Fibroblast of gingiva (primary cell): ENCODE results near the gene EGFR.

Experiments
- DNase-seq: peaks from one replicate; pipeline ENCODE4 v3.0.0-alpha.2; 2011; ENCODE audit warnings: low read depth

EGFR gene

DNA sequence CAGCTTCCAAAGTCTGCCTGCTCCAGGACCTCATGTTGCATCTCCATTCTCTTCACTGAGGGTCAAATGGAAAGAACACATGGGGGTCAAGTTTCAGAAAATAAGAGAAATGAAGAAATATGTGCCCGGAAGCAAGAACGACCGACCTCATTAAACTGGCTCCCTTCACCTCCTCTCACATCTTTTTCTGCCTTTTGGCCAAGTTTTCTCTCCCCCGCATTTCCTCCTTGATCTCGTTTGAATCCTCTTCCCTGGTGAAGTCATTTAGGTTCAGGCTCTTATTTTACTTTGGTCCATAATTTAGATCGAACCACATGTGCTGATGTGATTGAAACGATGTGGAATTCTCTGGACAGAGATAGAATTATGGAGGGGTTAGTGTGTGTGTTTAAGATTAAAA, 44.2 kb downstream of the EGFR start:
- DNase-seq, result no peak

DNA sequence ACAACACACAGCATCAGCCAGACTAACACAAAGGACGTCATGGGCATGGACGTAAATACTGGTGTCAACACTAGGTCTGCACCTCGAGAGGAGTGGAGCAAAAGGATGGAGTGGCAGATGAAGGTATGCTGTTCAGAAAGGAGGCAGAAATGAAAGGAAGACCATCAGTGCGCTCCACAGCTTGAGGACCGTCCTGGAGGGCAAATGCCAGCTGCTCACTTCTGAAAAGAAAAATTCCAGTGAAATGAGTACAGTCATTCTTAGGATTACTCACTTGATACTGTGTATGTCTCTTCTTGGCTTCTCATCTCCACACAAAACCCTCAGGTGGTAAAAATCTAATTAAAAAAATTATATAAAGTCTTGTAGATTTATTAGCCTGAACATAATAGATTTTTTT, 44.8 kb downstream of the EGFR start:
- no peak for DNase-seq

- DNase-seq, result peak; percentile 98
These were observed 46.3 kb downstream of the EGFR start for GRCh38 chr7:55065079-55065478.

- peak; percentile 85 for DNase-seq
These were observed 46.9 kb downstream of the EGFR start for GRCh38 chr7:55065511-55066229.

GRCh38 chr7:55066524-55066923, 47.7 kb downstream of the EGFR start:
- DNase-seq, result peak; percentile 71

DNA sequence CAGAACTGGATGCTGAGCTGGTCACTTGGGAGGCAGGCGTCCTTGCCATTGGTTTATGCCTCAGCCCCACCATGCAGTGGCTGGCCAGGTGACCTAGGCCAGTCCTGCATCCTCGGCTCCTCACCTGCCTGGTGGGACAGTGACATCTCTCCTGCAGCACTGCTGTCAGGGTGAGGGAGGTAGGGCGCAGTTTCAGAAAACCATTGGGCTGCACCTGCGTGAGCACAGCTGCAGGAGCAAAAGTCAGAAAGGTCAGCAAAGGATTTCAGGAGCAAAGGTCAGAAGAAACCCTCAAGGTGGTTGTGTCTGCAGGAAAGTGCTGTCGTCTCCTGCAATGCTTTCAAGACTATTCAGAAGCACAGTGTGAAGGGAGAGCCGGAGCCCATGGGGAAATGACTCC, 48.1 kb downstream of the EGFR start:
- no peak for DNase-seq

DNA sequence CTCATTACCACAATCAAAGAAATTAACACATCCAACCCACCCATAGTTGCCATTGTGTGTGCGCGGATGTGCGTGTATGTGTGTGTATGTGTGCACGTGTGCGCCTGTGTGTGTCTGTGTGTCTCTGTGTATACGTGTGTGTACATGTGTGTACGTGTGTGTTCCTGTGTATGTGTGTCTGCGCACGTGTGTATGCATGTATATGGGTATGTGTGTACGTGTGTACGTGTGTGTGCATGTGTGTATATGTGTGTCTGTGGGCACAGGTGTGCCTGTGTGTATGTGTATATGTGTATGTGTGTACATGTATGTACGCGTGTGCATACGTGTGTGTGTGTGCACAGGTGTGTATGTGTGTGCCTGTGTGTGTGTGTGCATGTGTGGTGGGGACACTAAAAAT, 48.9 kb downstream of the EGFR start:
- DNase-seq, result no peak

- DNase-seq, result no peak
These were observed 50.5 kb downstream of the EGFR start for GRCh38 chr7:55069271-55069792.

DNA sequence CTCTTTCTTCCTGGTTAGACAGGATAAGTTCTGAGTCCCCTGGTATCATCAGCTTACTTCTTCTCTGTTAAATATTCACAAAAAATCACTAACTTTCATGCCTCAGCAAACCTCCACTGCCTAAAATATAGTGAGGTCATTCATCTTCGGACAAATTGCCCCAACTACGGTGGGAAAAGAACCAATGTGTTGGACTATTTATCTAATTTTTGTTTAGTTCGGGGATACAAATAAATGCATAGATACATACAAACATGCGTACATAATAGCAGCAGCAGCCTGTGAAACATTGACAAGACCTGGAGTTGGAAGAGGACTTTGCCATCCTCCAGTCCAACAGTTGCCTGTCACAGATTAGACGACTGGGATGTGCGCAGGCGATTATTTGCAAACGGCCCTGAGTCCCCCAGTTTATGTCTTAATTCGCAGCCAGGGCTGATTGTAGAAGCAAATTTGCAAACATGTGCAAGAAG, 51.5 kb downstream of the EGFR start:
- no peak for DNase-seq

DNA sequence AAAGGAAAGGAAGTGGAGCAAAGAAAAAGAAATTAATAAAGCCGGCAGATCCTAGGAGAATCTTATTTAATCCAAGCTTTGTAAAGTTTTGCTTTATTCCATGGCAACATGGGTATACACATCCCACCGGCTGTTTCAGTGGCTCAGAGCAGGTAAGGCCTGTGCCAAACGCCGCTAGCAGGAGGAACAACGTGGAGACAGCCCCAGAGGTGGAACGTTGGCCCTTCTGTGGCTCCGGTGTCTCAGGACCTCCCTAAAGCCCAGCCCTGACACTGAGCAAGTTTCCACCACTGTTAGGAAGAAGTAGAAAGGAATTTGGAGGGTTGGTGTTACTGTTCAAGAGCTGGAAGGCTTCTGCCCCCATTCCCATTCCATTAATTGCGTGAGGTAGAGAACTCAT, 52.0 kb downstream of the EGFR start:
- no peak for DNase-seq

DNA sequence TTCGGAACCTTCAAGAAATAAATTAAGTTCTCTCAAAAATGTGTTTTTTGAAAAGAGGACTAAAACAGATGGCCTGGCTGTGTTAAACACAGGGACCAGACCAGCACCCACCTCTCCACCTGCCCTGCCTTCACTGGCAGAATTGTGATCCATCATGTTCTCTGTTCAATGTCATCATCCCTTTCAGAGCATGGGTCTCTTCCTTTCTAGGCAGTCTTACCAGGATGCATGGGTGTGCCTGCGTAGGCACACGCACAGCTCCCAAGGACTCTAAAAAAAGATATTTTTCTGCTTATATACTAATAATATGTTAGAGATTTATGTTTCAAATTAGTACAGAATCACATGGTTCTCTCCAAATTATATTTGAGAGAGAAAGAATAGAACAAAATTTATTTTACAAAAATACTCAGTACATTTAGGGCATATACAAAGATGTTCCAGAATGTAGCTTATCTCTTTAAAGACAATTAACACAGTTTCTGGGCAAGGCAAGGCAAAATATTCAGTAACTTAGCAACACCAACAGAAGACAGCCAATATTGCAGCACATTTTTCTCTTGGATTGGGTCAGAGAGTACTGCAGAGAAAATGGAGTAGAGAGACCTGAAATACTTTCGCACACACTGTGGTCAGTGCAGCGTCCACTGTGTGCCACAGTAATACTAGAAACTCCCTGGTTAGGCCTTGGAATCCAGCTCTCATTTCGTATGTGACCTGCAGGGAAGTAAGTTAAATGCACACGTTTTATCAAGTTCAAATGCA, 52.8 kb downstream of the EGFR start:
- DNase-seq, result peak; percentile 84

DNA sequence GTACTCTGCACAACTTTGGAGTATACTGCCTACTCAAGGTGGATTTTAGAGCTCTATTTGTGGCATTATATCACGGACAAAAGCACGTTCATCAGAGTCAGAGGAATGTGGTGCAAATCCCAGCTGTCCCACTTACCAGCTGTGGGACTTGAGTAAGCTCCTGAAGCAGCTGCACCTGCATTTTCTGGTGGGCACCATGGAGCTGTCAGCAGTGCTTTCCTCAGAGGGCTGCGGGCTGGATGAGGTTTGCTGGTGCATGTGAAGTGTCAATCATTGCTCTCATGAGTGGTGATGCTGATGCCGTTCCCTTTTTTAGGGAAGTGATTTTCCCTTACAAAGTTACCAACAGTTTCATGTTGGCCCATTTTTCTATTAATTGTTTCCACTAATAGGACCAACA, 53.4 kb downstream of the EGFR start:
- DNase-seq, result no peak

- peak; percentile 74 for DNase-seq
These were observed 54.3 kb downstream of the EGFR start for GRCh38 chr7:55073051-55073511.

- DNase-seq, result peak; percentile 64
These were observed 55.2 kb downstream of the EGFR start for GRCh38 chr7:55073976-55074528.

GRCh38 chr7:55075464-55076021, 56.7 kb downstream of the EGFR start:
- DNase-seq, result peak; percentile 94

- DNase-seq, result no peak
These were observed 59.0 kb downstream of the EGFR start for GRCh38 chr7:55077561-55078410.

DNA sequence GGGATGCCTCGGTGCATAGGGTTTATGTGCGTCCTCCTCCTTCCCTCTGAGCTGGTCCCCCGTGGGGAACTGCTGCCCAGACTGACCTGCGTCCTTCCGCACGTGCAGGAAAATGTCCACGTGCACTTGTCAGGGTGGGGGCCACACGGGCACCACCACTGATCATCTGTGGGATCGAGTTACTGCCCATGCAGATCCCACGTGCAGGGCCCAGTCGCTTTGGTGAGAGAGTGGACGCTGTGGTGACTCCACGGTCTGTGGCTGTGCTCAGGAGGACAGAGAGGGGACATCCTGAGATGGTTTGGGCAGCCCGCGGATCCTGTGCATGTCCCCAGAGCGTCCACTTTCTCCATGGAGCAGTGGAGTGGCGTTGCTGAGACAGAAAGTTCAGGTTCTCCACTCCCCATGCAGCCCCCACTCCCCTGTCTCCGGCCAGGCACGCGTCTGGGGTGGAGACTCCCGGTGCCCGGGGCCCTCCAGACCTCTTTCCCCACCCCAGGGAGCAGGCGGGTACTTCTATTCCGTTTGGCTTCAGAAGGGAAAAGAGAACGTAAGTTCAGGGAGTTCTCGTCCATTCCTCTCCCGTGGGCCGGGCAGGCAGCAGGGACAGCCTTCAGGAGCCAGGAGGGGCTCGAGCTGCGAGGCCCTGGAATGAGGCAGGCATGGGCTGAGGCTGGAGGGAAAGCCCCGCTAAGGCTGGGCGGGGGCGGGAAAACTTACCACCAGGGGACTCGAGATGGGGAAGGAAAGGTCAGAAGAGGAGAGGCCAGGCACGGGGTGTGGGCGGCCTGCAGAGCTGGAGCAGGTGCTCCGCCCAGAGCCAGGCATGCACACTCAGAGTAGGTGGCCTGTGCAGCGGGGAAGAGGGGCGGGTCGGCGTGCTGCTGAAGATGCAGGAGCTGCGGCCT, 59.9 kb downstream of the EGFR start:
- no peak for DNase-seq

- DNase-seq, result no peak
These were observed 61.3 kb downstream of the EGFR start for GRCh38 chr7:55080000-55080623.

DNA sequence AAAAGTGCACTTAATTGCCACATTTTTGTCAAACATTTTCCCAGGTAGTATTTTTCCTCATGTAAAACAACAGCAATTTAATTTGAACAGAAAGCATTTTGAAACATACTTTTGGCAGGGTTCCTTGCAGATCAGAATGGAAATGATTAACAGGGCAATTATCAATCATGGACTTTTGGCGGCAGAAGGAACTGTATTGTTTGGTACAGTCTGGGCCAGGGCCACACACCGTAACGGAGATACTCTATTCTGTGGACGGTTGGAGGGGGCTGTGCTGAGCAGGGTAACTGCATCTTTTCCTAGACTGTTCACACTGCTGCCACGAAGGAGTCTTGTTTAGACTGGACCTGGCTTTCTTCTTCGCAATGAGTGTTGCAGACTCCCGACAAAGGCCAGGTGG, 62.3 kb downstream of the EGFR start:
- no peak for DNase-seq
